Measurements from ENCODE around the gene CORO1C.

- TF ChIP-seq CTCF (conservative IDR thresholded peaks at IDR 0.05) (no peak), EZH2 (IDR thresholded peaks at IDR 0.05; ENCODE audit: low read depth) (no peak)
Measured at GRCh38 chr12:108693186-108693730, 38.1 kb downstream of the CORO1C start.

All from PC-9 (cell line).